Esophagus muscularis mucosa (tissue), 4 donors: Measurements from ENCODE around the gene CEBPZ. TPM values are rescaled to one million over a fixed set of nuclear protein-coding genes. Genes with fewer than 3 reads are reported as not detected.

Experiments used
- DNase-seq: peaks from one replicate; pipeline ENCODE4 v3.0.0-alpha.2; 2017; ENCODE audit errors: extremely low spot score
- H3K27ac ChIP-seq, 4 donors: fragments of 200-600 bp; sonication (generic); replicated peaks in 1 of 4; 1 replicate in 3 of 4; 2 replicates in 1 of 4; pipeline ENCODE4 v1.5.1; 2016 to 2019; ENCODE audit warnings: mild to moderate bottlenecking in 1 of 4
- H3K27me3 ChIP-seq, 4 donors: fragments of 200-600 bp; sonication (generic); one replicate each; pipeline versions ENCODE4 v1.5.1 to v1.6.0; 2016 to 2019
- H3K36me3 ChIP-seq, 4 donors: fragments of 200-600 bp; sonication (generic); one replicate each; pipeline ENCODE4 v1.5.1; 2016 to 2019
- H3K4me1 ChIP-seq, 4 donors: fragments of 200-600 bp; sonication (generic); one replicate each; pipeline ENCODE4 v1.5.1; 2016 to 2019
- H3K4me3 ChIP-seq, 4 donors: fragments of 200-600 bp; sonication (generic); 1 replicate in 2 of 4; 2 replicates in 2 of 4; pipeline ENCODE4 v1.5.1; 2016 to 2019; ENCODE audit warnings: mild to moderate bottlenecking in 4 of 4, moderate library complexity in 1 of 4
- H3K9me3 ChIP-seq, 4 donors: fragments of 200-600 bp; sonication (generic); 1 replicate in 3 of 4; 2 replicates in 1 of 4; pipeline ENCODE4 v1.5.1; 2016 to 2019
- EP300 ChIP-seq: sonication (generic); formaldehyde crosslinking; IDR thresholded peaks from one replicate; pipeline ENCODE4 v1.6.1; 2017; ENCODE audit warnings: antibody characterized with exemption
- POLR2A ChIP-seq: fragments of 450-650 bp; IDR thresholded peaks from one replicate; pipeline ENCODE4 v1.6.1; 2017; ENCODE audit warnings: antibody characterized with exemption, moderate library complexity, mild to moderate bottlenecking, low read depth
- POLR2AphosphoS5 ChIP-seq, 2 donors: sonication (generic); formaldehyde crosslinking; IDR thresholded peaks; one replicate each; pipeline ENCODE4 v1.6.1; 2017; ENCODE audit warnings: antibody characterized with exemption in 2 of 2
- WGBS: methylation state at CpG from one replicate; pipeline ENCODE4 v1.1.5; 2018; 5-methylcytosine and 5-hydroxymethylcytosine counted together
- intact Hi-C: fragments of 100-400 bp; cut with DNase I; formaldehyde crosslinking; loops from one replicate; pipeline ENCODE4 v1.15.1; 2023
- total RNA-seq, 4 donors: library from RNA; depleted of rRNA; stranded (reverse); fragments of >200 nt; gene quantifications; one replicate each; pipeline versions ENCODE4 v1.1.0 to v1.2.1, GENCODE V29; 2016
- TF ChIP-seq, protein P1 (sequence below), 3 experiments: fragments of 200-600 bp in 2 of 3; fragments of 450-650 bp in 1 of 3; sonication (generic) in 2 of 3; IDR thresholded peaks; one replicate each; pipeline ENCODE4 v1.5.1; 2017 to 2019; ENCODE audit warnings: antibody characterized with exemption in 3 of 3, mild to moderate bottlenecking in 2 of 3, moderate library complexity in 1 of 3

The CEBPZ gene
- total RNA-seq, 4 donors from 2014 or later: 22.4 to 34.5 (median 30.0) TPM

DNA sequence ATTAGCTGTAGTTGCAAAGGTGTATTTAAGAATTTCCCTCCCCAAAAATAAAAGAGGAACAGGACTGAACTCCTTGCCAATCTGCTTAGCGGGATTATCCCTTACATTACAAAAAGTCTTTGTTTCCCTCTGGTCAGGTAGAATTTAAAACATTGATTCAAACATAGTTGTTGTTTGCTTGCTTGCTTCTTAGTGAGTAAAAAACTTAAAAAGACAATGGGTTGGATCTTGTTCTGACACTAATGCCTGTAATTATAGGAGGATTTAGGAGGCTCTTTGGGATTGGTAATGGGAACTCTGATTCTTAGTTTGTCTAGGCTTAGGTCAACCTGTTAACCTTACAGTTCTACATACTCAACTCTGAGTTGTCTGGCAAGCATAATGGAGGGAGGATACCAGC is 38.8 kb downstream of the CEBPZ start:
- Histone ChIP-seq H3K36me3 (no peaks in the 10 kb centered on the region), H3K4me1 (peaks cover 6 to 12% (median 9%) of the 10 kb centered on the region in 4 donors), H3K27ac (no peak overlapping the region), H3K9me3 (no peaks in the 10 kb centered on the region), H3K27me3 (no peaks in the 10 kb centered on the region), H3K4me3 (no peak overlapping the region)
- intact Hi-C loops: no loop called here
- TF ChIP-seq POLR2AphosphoS5 (IDR thresholded peaks at IDR 0.05) (no peak), EP300 (no peak), POLR2A (no peak)
- TF ChIP-seq, protein P1, sequence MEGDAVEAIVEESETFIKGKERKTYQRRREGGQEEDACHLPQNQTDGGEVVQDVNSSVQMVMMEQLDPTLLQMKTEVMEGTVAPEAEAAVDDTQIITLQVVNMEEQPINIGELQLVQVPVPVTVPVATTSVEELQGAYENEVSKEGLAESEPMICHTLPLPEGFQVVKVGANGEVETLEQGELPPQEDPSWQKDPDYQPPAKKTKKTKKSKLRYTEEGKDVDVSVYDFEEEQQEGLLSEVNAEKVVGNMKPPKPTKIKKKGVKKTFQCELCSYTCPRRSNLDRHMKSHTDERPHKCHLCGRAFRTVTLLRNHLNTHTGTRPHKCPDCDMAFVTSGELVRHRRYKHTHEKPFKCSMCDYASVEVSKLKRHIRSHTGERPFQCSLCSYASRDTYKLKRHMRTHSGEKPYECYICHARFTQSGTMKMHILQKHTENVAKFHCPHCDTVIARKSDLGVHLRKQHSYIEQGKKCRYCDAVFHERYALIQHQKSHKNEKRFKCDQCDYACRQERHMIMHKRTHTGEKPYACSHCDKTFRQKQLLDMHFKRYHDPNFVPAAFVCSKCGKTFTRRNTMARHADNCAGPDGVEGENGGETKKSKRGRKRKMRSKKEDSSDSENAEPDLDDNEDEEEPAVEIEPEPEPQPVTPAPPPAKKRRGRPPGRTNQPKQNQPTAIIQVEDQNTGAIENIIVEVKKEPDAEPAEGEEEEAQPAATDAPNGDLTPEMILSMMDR (IDR thresholded peaks at IDR 0.05): no peak
- 88% methylated on average over 1 of the region's 1 CpG for WGBS
- DNase-seq: no peak

DNA sequence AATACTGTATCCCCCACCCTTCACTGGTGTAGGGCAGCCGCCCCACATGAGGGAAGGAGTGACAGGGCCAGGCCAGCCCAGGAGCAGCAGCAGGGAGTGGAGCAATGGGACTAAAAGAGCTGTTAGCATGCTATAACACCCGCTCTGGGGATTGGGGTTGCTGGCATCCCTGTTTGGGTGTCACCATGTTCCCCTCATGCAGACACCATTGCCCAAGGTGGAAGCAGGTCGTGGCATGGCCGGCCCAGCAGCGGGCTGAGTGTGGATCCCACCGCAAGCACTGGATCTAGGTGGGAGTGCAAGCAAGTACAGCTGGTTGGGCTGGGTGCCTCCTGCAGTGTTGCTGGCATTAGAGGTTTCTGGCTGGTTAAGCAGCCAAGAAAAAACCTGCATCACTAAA is 39.6 kb downstream of the CEBPZ start:
- H3K4me1 ChIP-seq: peaks cover 0 to 4% (median 2%) of the 10 kb centered on the region in 4 donors
- DNase-seq: no peak
- TF ChIP-seq, protein P1 (IDR thresholded peaks at IDR 0.05): no peak
- TF ChIP-seq POLR2A: no peak
- no peak for TF ChIP-seq POLR2AphosphoS5 (IDR thresholded peaks at IDR 0.05)

GRCh38 chr2:37191253-37191652 is 40.1 kb downstream of the CEBPZ start:
- H3K9me3 ChIP-seq: no peaks in the 10 kb centered on the region
- H3K4me1 ChIP-seq: peaks cover 0 to 4% (median 2%) of the 10 kb centered on the region in 4 donors
- intact Hi-C loops: no loop called here
- WGBS: 76% methylated on average over 4 of the region's 4 CpGs
- no peak for DNase-seq
- H3K27me3 ChIP-seq: peaks cover 0 to 6% (median 0%) of the 10 kb centered on the region in 4 donors
- no peak overlapping the region for H3K27ac ChIP-seq
- TF ChIP-seq POLR2A (no peak), POLR2AphosphoS5 (IDR thresholded peaks at IDR 0.05) (no peak), EP300 (no peak)
- TF ChIP-seq, protein P1 (IDR thresholded peaks at IDR 0.05): no peak
- no peak overlapping the region for H3K4me3 ChIP-seq
- H3K36me3 ChIP-seq: no peaks in the 10 kb centered on the region

More for the DNA sequence above, 39.6 kb downstream of the CEBPZ start:
- Histone ChIP-seq H3K27ac (no peak overlapping the region), H3K4me3 (no peak overlapping the region), H3K36me3 (no peaks in the 10 kb centered on the region), H3K9me3 (no peaks in the 10 kb centered on the region), H3K27me3 (peaks cover 0 to 1% (median 0%) of the 10 kb centered on the region in 4 donors)
- intact Hi-C loops: no loop called here
- WGBS: 90% methylated on average over 6 of the region's 6 CpGs

GRCh38 chr2:37190290-37190689 is 41.1 kb downstream of the CEBPZ start:
- no peak for DNase-seq
- peaks cover 0 to 6% (median 0%) of the 10 kb centered on the region in 4 donors for H3K27me3 ChIP-seq
- no peak overlapping the region for H3K4me3 ChIP-seq
- no peaks in the 10 kb centered on the region for H3K4me1 ChIP-seq
- WGBS: 82% methylated on average over 4 of the region's 4 CpGs
- intact Hi-C loops: no loop called here
- TF ChIP-seq EP300: no peak
- TF ChIP-seq POLR2AphosphoS5 (IDR thresholded peaks at IDR 0.05): no peak
- TF ChIP-seq POLR2A: no peak
- TF ChIP-seq, protein P1 (IDR thresholded peaks at IDR 0.05): no peak
- H3K36me3 ChIP-seq: no peaks in the 10 kb centered on the region
- H3K27ac ChIP-seq: no peak overlapping the region
- H3K9me3 ChIP-seq: no peaks in the 10 kb centered on the region
